WERI-Rb-1 (cell line): ENCODE data around the gene PHF21A.
A peak's percentile ranks its signal among the peaks of the same experiment; 100 is the strongest.
"Not testable (repeated sequence)": the region's sequence is repeated elsewhere in the genome, so short reads cannot be mapped to it uniquely, and the experiment has no call there.

Experiments
- DNase-seq: peaks from one replicate; pipeline ENCODE4 v3.0.0-alpha.2; 2020
- H3K27ac ChIP-seq: fragments of 250-450 bp; sonication (Bioruptor Pico); 2 replicates; pipeline ENCODE4 v1.5.1; 2020; ENCODE audit warnings: mild to moderate bottlenecking, moderate library complexity
- H3K27me3 ChIP-seq: fragments of 250-450 bp; sonication (Bioruptor Pico); 2 replicates; pipeline ENCODE4 v1.5.1; 2021; ENCODE audit warnings: mild to moderate bottlenecking, low read depth, moderate library complexity; ENCODE audit not compliant: insufficient read depth, severe bottlenecking
- H3K36me3 ChIP-seq: fragments of 250-450 bp; sonication (Bioruptor Pico); 2 replicates; pipeline ENCODE4 v1.5.1; 2020; ENCODE audit warnings: mild to moderate bottlenecking, moderate library complexity
- H3K4me3 ChIP-seq: 2 replicates; pipeline ENCODE4 v1.5.1; 2011; ENCODE audit warnings: low read depth, mild to moderate bottlenecking, control low read depth, low read length
- H3K9me3 ChIP-seq: fragments of 250-450 bp; sonication (Bioruptor Pico); 2 replicates; pipeline ENCODE4 v1.5.1; 2021; ENCODE audit warnings: mild to moderate bottlenecking, moderate library complexity; ENCODE audit not compliant: severe bottlenecking
- TF ChIP-seq, protein P1 (sequence below): IDR thresholded peaks from 2 replicates; pipeline ENCODE4 v1.5.1; 2011; ENCODE audit warnings: low read depth, mild to moderate bottlenecking, control low read depth, inconsistent platforms, low read length

PHF21A gene

DNA sequence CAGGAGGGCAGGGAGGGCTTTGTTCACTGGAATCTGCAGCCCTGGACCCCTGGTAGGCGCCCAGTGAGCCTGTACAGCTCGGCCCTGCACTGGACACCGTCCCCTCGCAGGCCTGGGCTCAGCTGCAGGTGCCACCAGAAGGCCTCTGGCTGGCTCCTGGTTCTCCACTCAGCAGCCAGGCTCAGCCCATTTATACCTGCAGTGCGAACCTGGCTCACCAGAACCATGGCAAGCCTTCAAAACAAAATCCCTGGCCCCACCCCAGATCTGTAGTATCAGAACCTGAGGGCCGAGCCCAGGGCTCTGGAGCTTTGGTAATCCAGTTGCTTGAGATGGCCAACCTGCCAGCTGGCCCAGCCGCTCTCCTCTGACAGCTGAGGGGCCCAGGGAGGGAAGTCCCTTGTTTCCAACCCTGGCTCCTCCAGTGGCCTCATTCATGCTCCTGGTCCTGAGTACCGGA, 213.3 kb downstream of the PHF21A start:
- Histone ChIP-seq H3K27me3 (no peaks in the 10 kb centered on the region), H3K36me3 (peaks cover 48% of the 10 kb centered on the region), H3K4me3 (no peak overlapping the region), H3K9me3 (no peaks in the 10 kb centered on the region), H3K27ac (peak overlapping the region; percentile 42; the same call in 1 of the 2 replicates)
- no peak for DNase-seq
- TF ChIP-seq, protein P1, sequence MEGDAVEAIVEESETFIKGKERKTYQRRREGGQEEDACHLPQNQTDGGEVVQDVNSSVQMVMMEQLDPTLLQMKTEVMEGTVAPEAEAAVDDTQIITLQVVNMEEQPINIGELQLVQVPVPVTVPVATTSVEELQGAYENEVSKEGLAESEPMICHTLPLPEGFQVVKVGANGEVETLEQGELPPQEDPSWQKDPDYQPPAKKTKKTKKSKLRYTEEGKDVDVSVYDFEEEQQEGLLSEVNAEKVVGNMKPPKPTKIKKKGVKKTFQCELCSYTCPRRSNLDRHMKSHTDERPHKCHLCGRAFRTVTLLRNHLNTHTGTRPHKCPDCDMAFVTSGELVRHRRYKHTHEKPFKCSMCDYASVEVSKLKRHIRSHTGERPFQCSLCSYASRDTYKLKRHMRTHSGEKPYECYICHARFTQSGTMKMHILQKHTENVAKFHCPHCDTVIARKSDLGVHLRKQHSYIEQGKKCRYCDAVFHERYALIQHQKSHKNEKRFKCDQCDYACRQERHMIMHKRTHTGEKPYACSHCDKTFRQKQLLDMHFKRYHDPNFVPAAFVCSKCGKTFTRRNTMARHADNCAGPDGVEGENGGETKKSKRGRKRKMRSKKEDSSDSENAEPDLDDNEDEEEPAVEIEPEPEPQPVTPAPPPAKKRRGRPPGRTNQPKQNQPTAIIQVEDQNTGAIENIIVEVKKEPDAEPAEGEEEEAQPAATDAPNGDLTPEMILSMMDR, result no peak

DNA sequence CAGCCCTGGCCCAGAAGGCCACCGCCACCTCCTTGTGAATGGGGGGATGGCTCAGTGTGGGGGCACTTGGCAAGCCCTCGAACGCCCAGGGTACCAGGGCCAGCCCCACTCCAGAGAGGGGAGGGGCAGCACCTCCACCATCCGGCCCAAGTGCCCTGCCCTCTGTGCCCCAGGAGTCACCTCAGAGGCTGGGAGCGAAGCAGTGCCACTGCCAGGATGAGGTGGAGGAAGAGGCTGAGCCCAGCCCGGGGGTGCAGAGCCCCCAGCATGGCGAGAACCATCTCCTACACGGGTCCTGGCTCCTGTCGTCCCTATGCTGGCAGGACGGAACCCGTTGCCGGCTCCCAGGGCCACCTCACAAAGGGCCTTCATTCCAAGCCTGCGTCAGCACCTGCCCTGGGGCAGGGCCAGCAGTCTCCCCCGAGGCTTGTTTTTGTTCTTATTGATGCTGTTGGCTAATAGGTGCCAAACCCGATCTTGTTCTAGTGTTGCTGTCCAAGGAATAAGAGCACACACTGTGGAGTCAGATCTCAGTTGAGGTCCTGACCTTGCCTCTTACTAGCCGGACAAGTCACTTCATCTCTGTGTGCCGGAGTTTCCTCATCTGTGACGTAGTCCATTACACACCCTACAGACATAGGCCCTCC, 214.2 kb downstream of the PHF21A start, which contains the start of gene FREY1:
TSS of gene FREY1 (minus strand) at position 307 of the 647 bp plus-strand sequence. CDS start at position 281, 26 bp downstream.
- TF ChIP-seq, protein P1, result no peak
- Histone ChIP-seq H3K27ac (peak within 1 kb of the TSS; percentile 42; the same call in 1 of the 2 replicates), H3K36me3 (peaks cover 56% of the 10 kb centered on the region), H3K9me3 (no peaks in the 10 kb centered on the region), H3K27me3 (no peaks in the 10 kb centered on the region), H3K4me3 (no peak within 1 kb of the TSS)
- DNase-seq, result no peak

DNA sequence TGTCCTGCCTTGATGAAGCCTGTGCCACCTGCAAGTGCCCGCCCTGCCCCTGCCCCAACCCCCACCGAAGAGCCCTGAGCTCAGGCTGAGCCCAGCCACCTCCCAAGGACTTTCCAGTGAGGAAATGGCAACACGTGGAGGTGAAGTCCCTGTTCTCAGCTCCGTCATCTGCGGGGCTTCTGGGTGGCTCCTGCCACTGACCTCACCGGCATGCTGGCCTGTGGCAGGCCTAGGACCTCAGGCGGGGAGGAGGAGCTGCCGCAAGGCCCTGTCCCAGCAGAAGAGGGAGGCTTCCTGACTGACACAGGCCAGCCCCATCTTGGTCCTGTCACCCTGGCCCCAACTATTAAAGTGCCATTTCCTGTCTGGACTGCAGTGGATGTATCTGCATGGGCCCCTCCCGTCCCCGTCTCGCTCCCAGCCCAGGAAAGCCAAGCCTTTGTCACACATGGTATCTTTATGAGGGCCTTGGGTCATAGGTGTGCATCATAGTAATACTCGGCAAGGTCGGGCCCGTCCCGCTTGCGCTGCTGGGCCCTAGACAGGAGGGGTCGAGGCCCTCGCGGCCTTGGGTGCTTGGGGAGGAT, 215.1 kb downstream of the PHF21A start:
- no peak overlapping the region for H3K4me3 ChIP-seq
- peaks cover 60% of the 10 kb centered on the region for H3K36me3 ChIP-seq
- TF ChIP-seq, protein P1, result no peak
- H3K9me3 ChIP-seq, result no peaks in the 10 kb centered on the region
- no peak for DNase-seq
- no peaks in the 10 kb centered on the region for H3K27me3 ChIP-seq
- H3K27ac ChIP-seq, result no peak overlapping the region

DNA sequence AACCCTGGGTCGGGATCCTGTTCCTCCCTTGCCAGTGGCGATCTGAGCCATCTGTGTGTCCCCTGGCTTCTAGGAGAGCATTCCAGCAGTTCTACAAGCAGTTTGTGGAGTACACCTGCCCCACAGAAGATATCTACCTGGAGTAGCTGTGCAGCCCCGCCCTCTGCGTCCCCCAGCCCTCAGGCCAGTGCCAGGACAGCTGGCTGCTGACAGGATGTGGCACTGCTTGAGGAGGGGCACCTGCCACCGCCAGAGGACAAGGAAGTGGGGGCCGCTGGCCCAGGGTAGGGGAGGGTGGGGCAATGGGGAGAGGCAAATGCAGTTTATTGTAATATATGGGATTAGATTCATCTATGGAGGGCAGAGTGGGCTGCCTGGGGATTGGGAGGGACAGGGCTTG, 215.7 kb downstream of the PHF21A start:
- H3K27me3 ChIP-seq, H3K4me3 ChIP-seq, H3K9me3 ChIP-seq, DNase-seq, H3K27ac ChIP-seq: not testable (repeated sequence)
- H3K36me3 ChIP-seq, result peaks cover 58% of the 10 kb centered on the region

DNA sequence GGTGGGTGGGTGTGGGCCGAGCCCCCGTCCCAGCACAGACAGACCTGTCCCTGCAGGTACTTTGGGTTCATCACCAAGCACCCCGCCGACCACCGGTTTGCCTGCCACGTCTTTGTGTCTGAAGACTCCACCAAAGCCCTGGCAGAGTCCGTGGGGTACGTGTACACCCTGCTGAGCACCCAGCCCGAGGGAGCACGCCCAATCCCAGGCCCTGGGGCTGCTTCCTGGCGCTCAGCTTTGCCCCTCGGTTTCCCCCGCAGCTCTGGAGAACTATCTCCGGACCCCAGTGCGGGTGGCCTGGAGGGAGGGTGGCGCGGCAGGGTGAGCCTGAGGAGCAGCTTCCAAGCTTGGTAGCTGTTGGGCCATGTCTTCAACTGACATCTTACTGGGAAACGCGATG, 216.2 kb downstream of the PHF21A start:
- TF ChIP-seq, protein P1, result no peak

DNA sequence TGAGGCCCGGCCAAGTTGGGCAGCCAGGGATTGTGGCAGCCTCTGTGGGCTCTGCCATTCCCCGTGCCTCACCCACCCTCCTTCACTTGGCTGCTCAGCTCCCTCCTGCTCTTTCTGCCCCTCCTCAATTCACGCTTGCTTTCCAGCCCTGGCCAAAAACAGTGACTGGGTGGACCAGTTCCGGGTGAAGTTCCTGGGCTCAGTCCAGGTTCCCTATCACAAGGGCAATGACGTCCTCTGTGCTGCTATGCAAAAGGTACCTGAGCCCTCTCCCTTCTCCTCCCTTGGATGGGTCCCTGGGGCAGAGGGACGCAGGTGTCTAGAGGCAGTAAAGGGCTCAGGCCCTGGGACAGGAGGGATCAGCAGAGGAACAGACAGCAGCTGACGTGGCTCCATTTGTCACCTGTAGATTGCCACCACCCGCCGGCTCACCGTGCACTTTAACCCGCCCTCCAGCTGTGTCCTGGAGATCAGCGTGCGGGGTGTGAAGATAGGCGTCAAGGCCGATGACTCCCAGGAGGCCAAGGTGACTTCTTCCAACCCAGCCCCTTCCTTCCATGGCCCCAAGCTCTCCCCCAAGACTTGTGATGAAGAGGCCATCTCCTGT, 216.8 kb downstream of the PHF21A start:
- no peaks in the 10 kb centered on the region for H3K9me3 ChIP-seq
- H3K27ac ChIP-seq, result no peak overlapping the region
- peaks cover 55% of the 10 kb centered on the region for H3K36me3 ChIP-seq
- no peaks in the 10 kb centered on the region for H3K27me3 ChIP-seq
- no peak overlapping the region for H3K4me3 ChIP-seq
- TF ChIP-seq, protein P1, result no peak
- DNase-seq, result no peak

More for the DNA sequence above, 216.2 kb downstream of the PHF21A start:
- DNase-seq, result no peak
- no peak overlapping the region for H3K27ac ChIP-seq
- no peak overlapping the region for H3K4me3 ChIP-seq
- H3K27me3 ChIP-seq, result no peaks in the 10 kb centered on the region
- no peaks in the 10 kb centered on the region for H3K9me3 ChIP-seq
- H3K36me3 ChIP-seq, result peaks cover 58% of the 10 kb centered on the region
